NCI-H1694 treated with DMSO at 0.1 percent for 48 hours (cell line): ENCODE results near the gene HCAR2.
"Not testable (repeated sequence)": the region's sequence is repeated elsewhere in the genome, so short reads cannot be mapped to it uniquely, and the experiment has no call there.

Source experiments
- DNase-seq: peaks from one replicate; lab custom pipeline; 2025; lab: John Stamatoyannopoulos, UW

Gene HCAR2

DNA sequence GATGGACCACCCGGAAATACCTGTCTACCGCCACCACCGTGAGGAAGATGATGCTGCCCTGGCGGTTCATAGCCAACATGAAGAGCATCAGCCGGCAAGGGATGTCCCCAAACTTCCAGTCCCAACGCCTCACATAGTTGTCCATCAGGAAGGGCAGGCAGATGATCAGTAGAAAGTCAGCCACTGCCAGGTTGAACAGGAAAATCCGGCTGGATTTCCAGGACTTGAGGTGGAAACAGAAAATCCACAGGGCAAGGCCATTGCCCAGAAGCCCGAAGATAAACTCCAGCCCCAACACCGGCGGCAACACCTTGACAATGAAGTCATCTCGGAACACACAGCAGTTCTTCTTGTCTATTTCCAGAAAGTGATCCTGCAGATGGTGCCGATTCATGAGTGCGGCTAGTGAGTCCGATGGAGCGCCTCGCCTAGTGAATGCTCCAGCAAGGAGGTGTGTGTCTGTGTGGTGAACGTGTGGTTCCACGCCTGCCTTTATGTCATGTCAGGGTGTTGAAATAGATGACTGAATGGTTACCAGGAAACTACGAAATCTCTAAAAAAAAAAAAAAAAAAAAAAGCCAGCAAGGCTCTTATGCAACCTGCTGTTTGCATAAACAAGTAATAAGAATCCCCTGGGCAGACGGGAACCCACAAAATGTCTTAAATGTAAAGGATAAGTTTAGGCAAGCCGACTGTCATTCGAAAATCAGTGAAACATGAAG, at the start of gene HCAR2:
TSS of gene HCAR2 (minus strand) at position 468 of the 722 bp plus-strand sequence. CDS start at position 394, 74 bp downstream.
- not testable (repeated sequence) for DNase-seq

DNA sequence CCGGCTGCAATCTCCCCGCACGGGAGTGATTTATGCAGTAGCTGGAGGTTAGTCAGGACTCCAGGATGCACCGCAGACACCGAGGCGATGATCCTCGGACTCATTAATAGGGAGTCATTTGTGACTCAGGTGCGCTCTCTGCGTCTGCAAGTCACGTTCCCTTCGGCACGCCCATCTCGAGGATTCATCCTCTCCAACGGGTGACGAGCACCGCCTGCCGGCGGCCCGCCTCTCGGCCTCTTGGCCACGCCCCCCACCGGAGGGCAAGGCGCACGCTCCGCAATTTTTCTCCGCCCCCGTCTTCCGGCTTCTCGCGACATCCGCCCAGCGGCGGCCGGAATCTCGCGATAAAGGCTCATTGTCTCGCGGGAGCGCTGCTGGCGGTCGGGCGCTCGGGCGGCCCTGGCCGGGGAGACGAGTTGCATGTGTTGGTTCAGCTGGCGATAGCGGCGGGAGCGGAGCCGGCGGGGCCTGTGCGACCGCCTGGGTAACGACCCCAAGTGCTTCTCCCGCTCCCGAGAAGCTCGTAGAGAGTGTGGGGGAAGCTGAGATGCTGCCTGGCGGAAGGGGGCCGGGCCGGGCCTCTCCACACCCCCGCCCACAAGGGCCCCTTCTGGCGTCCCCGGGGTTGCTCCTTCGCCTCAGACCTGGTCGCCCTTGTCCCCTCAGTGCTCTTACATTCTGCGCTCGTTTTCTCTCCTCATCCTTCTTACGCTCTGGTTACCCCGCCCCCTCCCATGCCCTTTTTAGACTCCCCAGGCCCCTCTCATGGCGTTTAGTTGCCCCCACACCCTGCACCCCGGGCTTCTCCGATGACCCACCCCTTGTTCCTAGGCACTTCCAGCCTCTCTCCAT, 49.5 kb upstream of the HCAR2 start, which contains the start of gene DENR:
TSS of gene DENR (plus strand) at position 361 of the 855 bp plus-strand sequence. CDS start 878 bp downstream, outside the sequence.
- peak; percentile 90 for DNase-seq

DNA sequence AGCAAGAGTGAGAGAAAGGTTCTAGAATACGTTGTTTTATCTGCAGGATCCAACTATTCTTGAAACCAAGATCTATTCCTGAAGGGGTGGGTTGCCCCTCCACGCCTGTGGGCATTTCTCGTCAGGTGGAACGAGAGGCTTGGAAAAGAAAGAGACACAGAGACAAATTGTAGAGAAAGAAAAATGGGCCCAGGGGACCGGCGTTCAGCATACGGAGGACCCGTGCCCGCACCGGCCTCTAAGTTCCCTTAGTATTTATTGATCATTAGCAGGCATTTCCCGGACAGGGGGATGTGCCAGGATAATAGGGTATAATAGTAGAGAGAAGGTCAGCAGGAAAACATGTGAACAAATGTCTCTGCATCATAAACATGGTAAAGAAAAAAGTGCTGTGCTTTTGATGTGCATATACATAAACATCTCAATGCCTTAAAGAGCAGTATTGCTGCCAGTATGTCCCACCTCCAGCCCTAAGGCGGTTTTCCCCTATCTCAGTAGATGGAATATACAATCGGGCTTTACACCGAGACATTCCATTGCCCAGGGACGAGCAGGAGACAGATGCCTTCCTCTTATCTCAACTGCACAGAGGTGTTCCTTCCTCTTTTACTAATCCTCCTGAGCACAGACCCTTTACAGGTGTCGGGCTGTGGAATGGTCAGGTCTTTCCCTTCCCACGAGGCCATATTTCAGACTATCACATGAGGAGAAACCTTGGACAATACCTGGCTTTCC, 47.8 kb upstream of the HCAR2 start:
- DNase-seq = not testable (repeated sequence)

DNA sequence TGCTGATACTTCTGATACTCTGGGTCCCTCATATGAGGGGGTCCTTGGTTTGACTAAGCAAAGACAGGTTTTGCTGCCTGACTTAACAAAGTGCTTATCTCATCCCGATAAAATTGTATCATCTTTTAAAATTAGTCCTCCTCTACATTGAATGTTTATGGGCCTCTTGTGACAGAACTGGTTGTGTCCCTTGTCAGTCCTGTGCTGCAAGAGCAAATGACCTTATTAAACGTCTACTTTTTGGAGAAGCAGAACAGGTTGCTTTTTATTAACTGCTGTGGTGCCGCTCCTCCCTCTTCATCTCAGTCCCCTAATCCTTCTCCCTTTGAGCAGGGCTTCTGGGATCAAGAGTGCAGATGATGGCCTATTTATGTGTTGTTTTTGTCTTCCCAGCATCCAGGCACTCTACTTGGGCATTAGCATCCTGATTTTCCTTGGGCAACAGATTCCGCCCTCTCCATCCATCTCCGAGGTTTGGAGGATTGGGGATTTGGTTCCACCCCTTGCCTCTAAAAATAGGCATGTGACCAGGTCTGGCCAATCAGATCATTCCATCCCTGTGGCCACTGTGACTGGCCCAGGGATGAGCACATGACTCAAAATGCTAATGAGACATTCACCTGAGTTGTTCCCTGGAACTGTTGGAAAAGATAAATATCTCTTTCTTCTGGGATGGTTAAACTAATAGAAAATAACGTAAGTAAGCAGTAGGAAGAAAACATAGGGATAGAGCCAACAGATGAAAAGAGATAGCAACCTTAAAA, 46.6 kb upstream of the HCAR2 start:
- no peak for DNase-seq

DNA sequence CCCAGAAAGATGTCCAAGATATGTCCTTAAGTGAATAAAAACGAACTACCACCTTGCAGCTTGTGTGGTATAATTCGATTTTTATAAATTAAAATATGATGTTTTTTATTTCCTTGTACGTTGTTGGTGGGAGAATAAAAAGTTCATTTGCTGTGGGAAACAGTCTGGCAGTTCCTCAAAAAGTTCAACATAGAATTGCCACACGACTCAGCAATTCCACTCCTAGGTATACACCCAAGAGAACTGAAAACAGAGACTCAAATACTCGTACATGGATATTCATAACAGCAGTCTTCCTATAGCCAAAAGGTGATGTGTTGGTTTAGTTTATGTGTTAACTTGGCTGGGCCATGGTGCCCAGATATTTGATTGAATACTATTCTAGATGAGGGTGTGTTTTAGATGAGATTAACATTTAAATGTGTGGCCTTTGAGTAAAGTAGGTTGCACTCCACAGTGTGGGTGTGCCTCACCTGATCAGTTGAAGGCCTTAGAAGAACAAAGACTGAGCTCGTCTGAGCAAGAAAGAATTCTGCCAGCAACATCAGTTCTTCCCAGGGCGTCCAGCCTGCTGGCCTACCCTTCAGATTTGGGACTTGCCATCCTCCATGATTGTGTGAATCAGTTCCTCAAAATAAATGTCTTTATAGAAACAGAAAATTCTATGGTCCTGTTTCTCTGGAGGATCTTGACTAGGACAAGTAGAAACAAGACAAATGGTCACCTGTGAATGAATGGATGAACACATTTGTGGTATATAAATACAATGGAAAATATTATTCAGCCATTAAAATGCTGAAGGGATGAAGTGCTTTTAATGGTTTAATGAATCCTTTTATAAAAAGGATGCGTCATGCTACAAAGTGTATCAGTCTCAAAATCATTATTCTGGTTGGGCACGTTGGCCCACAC, 44.3 kb upstream of the HCAR2 start:
- no peak for DNase-seq

DNA sequence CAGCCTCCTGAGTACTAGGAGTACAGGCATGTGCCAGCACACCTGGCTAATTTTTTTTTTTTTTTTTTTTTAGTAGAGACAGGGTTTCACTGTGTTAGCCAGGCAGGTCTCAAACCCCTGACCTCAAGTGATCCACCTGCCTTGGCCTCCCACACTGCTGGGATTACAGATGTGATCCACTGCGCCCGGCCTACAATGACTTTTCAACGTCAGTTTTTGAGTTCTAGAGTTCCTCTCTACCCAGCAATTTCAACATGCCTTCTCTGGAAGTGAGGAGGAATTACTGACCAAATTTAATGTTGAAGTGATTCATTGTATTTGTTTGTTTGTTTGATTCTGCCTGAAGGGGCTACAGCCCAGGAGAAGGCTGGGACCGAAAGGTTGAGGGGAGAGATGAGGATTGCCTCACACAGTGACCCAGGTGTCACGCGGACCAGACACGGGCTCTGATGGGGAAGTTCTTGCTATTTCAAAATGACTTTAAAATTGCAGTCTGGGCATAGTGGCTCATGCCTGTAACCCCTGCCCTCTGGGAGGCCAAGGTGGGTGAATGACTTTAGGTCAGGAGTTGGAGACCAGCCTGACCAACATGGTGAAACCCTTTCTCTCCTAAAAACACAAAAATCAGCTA, 40.9 kb upstream of the HCAR2 start:
- no peak for DNase-seq

DNA sequence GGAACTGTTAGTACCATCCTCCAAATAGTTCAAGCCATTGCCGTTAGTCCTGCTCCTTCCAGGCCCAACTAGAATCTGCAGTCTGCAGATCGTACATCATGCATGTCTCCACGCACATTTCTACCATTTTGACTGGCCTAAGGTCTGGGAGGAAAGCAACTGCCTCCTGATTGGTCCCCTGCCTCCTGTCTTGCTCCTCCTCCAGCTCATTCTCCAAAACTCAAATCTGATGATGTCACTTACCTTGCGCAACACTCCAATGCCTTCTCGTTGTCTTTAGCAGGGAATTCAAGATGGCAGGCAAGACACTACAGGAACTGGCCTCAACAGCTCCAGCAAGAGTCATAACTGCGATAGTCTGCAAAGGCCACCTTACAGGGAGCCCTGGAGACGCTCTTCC, 37.2 kb upstream of the HCAR2 start:
- no peak for DNase-seq

DNA sequence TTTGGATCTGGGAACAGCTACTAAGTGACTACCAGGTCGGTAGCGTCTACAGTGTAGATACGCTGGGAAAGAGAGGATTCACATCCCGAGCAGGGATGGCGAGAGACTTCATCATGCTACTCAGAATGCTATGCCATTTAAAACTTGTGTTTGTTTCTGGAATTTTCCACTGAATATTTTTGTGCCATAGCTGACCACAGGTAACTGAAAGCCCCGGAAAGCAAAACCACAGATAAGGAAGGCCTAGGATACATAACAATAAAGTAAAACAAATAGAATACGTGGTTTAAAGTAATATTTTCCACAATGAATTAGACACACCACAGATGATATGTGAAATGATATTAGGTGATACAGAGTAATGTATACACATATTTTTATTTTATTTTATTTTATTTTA, 35.4 kb upstream of the HCAR2 start:
- DNase-seq = no peak

DNA sequence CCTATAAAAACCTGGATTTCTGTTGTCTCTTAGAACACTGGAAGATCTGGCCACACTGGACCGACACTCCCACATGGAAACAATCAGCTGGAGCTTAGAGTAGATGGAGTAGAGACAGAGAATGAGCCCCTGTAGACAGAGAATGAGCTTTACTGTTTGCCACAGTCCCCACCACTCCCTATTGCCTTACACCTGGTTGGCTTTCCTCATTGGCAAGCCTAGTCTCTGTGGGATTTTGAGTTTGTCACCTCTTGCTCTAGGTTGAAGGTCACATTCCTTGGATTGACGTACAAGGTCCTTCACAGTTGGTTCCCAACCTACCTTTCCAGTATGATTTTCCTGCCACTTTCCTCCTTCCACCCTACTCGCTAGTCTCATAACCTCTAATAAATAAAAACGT, 29.5 kb upstream of the HCAR2 start:
- DNase-seq = no peak

DNA sequence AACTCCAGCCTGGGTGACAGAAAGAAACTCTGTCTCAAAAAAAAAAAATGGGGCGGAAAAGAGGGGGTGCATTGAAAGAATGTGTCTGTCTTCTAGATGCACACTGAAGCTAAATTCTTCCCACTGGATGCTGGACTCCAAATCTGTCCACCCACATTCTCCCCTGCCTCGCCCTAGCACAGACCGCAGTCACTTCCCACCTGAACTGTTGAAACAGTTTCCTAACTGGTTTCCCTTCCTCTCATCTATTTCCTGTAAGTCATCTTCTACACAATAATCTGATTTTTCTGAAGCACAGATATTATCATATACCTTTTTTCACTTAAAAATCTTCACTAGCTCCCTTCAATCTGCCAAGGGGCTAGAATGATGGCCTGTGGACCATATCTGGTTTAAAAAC, 29.0 kb upstream of the HCAR2 start:
- DNase-seq = no peak

DNA sequence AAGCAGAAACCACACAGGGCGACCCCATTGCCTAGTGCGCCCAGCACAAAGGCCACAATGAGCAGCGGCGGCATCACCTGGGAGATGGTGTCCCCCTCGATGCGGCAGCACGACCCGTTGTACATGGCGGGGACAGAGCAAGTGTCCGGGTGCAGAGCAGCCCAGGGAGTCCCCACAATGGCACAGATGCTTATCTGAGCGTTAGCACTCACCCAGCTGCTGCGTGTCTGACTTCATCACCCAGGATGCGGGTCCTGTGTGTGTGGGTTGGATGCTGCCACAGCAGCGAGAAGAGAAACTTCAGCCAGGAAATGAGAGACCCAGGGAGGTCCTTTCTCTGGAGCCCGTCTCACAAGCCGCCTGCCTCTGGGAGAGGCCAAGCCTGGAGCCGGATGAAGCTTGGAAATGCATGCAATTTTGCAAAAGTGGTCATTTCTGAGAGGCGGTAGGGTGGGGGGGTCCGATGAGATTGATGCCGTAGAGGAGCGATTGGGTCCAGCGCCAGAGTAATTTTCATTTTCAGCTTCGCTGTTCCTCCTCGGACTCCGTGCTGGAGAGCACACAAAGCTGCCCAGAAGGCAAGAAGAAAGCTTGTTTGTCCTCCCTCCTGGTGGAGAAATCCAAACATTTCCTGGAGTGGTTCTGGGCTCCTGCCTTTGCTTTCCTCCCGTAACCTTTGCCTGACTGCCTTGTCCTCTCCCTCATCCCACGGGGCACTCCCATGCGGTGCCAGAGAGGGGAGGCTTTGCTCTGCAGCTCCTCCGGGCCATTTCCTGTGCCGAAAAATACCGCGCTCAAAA, 27.3 kb upstream of the HCAR2 start, which contains the start of gene HCAR1:
TSS of gene HCAR1 (minus strand) at position 630 of the 800 bp plus-strand sequence. CDS start at position 125, 505 bp downstream.
- DNase-seq = no peak

DNA sequence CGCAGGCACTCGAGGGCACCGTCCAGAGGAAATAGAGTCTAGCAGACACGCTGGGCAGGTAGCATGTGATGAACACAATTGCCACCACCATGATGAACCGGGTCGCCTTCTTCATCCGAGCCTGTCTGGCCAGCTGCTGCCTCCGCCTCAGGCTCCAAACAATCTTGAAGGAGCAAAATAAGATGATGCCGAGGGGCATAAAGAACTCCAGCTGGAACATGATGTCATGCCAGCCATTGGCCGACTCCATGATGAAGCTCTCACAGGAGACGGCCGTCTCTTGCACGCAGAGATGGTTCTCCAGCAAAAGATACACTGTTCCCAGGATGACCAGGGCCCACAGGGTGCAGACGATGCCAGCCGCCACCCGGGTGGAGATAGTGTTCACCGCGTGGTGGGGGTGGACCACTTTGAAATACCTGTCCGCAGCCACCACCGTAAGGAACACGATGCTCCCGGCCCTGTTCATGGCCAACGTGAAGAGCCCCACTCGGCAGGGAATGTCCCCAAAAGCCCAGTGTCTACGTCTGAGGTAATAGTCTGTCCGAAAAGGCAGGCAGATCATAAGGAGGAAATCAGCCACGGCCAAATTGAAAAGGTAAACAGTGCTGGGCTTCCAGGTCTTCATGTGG, 26.5 kb upstream of the HCAR2 start:
- no peak for DNase-seq

DNA sequence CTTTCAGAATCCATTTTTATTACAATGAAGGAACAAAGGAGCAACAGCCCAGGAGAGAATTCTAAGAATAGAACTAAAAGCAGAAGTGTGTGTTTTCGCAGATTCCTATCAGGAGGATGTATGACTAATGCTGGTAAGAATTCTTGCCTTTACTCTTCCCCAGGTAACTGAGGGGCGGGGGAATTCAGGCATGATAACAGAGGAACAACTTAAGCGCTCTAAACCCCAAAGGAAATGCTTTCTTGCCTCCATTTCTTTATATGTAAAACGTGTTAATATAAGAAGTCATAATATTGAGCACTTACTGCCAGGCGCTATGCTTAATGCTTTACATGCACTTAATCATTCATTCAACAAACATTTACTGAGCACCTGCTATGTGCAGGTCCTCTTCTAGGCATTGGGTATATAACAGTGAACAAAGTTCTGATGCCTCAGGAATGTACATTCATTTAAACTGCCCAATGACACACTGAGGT, 23.0 kb upstream of the HCAR2 start:
- no peak for DNase-seq

DNA sequence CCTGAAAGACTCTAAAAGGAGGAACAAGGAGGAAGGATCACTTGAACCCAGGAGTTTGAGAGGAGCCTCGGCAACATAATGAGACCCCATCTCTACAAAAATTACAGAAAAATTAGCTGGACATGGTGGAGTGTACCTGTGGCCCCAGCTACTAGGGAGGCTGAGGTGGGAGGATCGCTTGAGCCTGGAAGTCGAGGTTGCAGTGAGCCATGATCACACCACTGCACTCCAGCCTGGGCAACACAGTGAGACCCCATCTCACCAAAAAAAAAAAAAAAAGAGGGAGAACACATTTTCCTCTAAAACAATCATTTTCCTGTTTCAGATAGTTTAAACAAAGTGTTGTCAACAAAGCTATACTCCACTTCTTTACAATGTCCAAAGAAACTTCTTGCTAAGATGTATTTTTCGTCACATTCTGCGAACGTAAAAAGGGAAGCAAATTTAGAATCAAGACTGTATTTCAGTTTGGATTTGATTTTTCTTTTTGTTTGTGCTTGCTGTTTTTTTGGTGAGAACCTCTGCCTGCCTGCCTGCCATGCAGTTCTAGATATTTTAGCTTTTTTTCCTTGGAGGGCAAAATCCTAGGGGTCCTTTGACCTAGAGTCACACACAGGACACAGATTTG, 22.4 kb upstream of the HCAR2 start:
- DNase-seq = no peak

DNA sequence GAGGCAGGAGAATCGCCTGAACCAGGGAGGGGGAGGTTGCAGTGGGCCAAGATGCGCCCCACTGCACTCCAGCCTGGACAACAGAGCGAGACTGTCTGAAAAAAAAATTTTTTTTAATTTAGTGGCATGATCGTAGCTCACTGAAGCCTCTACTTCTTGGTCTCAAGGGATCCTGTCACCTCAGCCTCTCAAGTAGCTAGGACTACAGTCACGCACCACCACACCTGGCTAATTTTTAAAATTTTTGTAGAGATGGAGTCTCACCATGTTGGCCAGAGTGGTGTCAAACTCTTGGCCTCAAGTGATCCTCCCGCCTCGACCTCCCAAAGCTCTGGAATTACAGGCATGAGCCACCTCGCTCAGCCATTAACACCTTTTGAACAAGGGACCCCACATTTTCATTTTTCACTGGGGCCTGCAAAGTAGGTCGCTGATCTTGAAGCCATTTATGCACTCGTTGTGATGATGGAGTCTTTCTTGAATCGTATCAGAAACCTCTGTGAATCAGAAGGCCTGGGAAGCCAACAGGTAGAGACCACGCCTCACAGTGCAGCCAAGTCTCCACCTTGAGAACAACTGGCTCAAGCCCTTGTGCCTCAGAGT, 21.6 kb upstream of the HCAR2 start:
- DNase-seq = no peak

DNA sequence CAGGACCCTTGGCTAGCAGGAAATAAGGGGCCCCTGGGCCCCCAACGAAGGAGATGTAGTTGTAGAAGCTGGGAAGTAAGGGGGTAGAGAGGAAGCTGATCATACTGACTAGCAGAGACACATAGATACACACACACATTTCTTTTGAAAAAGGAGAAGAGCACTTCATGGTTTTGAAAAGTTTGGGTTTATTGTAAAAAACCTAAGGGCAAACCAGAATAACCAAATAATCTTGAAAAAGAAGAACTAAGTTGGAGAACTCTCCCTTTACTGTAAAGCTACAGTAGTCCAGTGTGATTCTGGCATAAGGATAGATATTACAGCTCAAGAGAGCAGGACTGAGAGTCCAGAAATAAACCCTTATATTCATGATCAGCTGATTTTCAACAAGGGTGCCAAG, 19.2 kb upstream of the HCAR2 start:
- DNase-seq = no peak

DNA sequence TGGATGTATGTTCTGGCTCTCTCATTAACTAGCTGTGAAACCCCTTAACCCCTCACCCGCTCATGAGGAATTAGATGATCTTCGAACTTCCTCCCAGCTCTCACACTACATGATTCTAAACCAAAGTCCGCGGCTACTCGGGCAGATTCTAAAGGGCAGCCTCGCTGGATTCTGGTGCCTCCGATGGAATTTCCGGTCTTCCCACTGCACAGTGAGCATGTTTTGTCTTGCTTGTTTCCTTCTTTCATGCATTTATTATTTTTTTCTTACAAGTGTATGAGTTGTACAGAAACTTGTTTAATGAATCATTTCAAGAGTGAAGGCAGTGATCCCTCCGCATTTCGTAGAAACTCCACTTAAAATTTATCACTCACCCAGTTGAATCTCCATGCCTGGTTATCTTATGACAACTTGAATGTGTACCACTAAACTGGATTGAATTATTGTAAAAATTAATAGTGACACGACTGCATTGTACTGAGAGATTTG, 17.9 kb upstream of the HCAR2 start:
- DNase-seq = no peak
